GM18505 (cell line): ENCODE measurements around the gene HDDC3.
A peak's percentile ranks its signal among the peaks of the same experiment; 100 is the strongest.
"Not testable (repeated sequence)": the region's sequence is repeated elsewhere in the genome, so short reads cannot be mapped to it uniquely, and the experiment has no call there.

Experiments
- ATAC-seq: cut with Tn5 transposase; IDR thresholded peaks from one replicate; pipeline ENCODE4 v1.9.1; 2021; ENCODE audit not compliant: unreplicated experiment
- POLR2A ChIP-seq: IDR thresholded peaks from 4 replicates; pipeline ENCODE4 v1.6.1; 2011; ENCODE audit warnings: borderline replicate concordance; ENCODE audit not compliant: insufficient read depth, insufficient read length; ENCODE audit errors: extremely low read depth

HDDC3 gene

DNA sequence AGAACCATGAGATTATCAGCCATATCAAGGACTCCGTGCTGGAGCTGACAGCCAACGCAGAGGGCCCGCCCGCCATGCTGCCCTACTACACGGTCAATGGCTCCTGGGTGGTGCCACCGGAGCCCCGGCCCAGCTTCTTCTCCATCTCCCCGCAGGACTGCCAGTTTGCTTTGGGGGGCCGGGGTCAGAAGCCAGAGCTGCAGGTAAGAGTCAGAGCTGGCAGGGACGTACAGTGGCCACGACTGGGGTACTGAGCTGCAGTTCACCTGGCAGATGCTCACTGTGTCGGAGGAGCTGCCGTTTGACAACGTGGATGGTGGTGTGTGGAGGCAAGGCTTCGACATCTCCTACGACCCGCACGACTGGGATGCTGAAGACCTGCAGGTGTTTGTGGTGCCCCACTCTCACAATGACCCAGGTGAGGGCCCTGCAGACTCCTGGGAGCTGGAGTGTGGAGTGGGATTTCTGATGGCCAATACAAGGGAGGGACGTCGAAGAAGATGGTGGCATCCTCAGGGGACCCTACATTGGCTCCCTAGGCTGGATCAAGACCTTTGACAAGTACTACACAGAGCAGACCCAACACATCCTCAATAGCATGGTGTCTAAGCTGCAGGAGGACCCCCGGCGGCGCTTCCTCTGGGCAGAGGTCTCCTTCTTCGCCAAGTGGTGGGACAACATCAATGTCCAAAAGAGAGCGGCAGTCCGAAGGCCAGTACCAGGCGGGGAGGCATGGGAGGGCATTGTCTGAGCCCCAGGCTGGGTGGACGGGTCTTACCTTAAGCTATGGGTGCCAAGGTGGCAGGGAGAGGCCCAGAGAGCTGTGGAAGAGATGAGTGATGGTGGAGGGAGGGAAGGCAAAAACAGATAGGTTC is 26.8 kb downstream of the HDDC3 start:
- no peak for ATAC-seq
- TF ChIP-seq POLR2A = no peak

DNA sequence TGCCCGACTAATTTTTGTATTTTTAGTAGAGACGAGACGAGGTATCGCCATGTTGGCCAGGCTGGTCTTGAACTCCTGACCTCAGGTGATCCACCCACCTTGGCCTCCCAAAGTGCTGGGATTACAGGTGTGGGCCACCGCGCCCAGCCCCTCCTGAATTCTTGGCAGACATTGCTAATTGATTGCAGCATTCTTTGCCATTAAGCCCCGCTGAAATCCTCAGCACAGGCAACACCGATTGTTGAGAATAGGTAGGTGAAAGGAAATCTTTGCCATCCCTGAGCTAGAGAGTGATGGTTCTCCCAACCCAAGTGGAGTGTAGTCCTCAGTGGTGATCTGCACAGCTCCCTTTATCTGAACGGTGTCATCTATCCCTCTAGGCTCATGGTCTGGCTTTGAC is 27.6 kb downstream of the HDDC3 start:
- TF ChIP-seq POLR2A = no peak
- no peak for ATAC-seq

DNA sequence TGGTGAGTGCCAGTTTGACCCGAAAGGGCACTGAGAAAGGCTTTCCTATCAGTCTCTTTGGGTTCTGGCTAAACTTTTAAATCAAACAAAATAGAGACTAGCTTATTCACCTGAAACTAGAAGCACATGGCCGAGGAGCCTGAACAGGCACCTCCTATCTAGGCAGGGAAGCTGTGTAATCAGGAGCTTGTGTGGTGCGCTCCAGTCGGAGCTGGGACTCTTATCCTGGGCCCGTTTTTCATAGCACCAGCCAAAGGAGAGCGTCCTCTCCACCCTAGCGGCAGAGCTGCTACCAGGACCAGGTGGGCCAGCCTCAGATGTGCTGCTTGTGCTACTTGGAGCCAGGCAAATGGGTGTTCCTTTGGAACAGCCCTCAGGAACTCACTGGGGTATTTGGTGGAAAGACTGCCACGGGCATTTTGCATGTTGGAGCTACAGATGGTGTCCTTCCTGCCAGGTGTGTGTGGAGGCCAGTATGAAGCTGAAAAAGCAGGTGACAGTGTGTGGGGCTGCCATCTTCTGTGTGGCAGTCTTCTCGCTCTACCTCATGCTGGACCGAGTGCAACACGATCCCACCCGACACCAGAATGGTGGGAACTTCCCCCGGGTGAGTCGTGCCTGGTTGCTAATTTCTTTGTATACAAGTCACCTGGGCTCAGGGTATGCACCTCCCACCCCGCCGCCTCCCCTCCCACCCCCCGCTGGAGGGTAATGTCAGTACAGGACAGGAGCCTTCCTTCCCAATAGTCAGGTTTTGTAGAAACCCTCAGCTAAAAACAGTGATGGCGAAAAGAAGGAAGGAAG is 28.4 kb downstream of the HDDC3 start:
- ATAC-seq = no peak

DNA sequence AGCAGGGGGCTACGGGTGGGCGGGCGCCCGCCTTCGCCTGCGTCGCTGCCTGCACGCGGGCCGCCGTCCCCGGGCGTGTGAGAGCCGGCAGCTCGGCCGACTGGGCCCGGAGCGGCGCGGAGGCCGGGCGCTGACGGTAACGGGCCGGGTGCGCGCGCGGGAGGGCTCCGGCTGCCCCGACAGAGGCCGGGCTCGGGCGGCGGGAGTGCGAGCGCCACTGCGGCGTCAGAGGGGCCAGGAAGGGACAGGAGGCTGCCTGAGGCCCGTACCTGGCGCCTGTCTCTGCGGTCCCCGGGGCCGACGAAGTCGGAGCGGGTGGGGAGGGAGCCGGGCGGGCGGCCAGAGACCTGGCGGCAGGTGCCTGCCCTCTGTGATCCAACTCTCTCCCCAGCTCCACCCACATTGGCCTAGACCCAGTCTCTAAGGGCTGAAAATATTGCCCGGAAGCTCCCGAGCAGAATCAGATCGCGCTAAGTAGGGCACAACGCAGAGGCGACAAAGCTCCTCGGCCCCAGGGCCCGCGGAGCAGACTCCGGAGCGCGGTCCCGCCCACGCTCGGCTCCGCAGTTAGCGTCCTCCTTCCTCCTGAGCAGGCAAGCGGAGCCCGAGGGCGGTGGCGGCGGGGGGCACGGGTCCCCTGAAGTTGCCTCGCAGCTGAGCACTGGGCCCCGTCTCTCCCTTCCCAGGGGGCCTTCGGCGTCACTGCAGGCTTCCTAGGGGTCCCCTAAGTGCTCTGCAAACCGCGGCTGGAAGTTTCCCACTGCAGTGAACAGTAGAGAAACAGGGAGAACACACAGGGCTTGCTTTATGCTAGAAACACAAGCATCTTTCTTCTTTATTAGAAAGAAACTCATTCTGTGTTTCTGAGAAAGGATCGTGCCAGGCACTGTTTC is 29.3 kb downstream of the HDDC3 start, which contains the start of gene MAN2A2:
Gene MAN2A2 (plus strand): TSS at position 463 of the 893 bp plus-strand sequence. CDS start 906 bp downstream, outside the sequence.
- TF ChIP-seq POLR2A = peak; percentile 73
- peak; percentile 61 for ATAC-seq

More for the DNA sequence above, 28.4 kb downstream of the HDDC3 start:
- no peak for TF ChIP-seq POLR2A

DNA sequence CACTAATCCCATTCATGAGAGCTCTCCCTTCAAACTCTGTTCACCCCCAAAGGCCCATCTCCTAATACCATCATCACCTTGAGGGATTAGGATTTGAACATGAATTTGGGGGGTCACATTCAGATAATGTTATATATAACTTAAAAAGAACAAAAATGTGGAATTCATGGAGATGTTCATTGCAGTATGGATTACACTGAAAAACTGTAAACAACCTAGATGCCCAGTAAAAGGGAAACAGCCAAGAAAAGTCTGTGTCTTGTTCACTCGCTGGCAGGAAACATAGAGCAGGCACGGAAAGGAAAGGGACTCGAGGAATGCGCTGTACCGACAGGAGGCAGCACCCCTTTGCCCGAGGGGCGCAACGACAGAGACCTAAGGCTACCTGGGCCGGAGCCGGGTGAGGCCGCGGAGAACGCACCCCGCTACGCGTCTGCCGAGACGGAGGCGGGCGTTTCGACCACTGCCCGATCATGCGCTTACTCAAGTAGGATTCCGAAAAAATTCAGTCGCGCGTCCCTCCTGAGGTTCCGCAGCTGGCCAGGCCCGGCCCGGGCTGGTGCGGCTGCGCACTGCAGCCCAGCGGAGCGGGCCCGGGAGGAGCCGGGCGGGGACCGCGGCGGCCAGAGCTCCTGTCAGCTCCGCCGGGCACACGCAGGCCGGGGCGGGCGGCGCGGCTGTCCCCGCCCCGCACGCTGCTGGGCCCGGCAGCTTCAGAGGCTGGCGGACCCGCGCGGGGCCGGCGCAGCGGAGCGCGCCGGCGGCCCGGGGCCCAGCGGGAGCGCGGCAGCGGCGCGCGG is 30.1 kb downstream of the HDDC3 start:
- ATAC-seq = peak; percentile 63
- peak; percentile 75 for TF ChIP-seq POLR2A

DNA sequence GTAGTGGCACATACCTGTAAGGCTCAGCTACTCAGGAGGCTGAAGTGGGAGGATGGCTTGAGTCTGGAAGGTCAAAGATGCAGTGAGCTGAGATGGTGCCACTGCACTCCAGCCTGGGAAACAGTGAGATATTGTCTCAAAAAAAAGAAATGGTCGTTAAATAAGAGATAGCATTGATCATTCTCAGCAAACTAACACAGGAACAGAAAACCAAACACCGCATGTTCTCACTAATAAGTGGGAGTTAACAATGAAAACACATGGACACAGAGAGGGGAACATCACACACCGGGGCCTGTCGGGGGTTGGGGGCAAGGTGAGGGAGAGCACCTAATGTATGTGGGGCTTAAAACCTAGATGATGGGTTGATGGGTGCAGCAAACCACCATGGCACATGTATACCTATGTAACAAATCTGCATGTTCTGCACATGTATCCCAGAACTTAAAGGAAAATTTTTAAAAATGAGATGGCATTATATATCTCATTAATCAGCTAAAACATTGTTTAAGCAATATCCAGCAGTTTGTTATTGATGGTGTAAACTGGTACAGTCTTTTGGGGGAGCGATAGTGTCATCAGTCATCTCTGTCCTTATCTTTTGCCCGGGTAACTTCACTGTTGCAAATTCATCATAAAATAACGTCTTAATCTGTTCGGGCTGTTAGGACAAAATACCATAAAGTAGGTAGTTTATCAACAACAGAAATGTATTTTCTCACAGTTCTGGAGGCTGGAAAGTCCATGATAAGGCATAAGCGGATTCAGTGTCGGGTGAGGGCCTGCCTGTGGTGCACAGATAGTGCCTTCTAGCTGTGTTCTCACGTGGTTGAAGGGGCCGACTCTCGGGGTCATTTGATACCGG is 30.9 kb downstream of the HDDC3 start:
- no peak for ATAC-seq
- no peak for TF ChIP-seq POLR2A

DNA sequence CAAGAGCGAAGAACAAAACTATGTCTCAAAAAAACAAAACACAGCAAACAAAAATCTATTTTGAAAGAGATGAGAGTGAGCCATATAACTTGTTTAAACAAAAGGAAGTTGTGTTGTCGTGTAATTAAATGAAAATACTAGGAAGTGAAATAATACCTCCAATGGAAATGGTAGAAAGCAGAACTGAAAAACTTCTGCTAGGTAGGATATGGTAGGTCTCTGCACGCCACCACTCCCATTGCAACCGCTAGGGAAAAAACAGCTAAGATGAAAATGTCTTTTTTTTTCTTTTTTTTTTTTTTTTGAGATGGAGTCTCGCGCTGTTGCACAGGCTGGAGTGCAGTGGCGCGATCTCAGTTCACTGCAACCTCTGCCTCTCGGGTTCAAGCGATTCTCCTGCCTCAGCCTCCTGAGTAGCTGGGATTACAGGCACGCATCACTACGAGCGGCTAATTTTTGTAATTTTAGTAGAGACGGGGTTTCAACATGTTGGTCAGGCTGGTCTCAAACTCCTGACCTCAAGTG is 35.2 kb downstream of the HDDC3 start:
- not testable (repeated sequence) for ATAC-seq

DNA sequence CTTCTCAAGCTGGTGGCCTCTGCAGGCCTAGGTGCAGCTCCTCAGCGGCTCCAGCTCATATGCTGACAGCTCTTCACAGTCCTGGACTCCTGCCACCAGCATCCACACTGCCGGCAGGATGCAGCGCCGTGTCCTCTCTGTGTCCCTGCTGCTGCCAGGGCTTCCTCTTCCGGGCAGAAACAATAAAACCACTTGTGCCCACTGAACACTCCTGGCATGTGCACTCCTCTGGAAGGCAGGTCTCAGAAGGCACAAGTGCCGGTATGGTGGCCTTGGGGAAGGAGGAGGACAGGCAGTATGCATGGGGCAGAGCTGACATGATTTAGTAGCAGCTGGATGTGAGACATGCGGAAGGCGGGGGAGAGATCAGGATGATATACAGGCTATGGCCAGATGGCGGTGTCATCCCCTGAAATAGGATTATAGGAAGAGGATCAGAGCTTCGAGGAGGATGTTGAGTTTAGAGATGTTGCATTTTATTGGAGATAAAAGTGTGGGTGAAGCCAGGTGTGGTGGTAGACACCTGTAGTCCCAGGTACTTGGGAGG is 36.7 kb downstream of the HDDC3 start:
- no peak for TF ChIP-seq POLR2A
- no peak for ATAC-seq

DNA sequence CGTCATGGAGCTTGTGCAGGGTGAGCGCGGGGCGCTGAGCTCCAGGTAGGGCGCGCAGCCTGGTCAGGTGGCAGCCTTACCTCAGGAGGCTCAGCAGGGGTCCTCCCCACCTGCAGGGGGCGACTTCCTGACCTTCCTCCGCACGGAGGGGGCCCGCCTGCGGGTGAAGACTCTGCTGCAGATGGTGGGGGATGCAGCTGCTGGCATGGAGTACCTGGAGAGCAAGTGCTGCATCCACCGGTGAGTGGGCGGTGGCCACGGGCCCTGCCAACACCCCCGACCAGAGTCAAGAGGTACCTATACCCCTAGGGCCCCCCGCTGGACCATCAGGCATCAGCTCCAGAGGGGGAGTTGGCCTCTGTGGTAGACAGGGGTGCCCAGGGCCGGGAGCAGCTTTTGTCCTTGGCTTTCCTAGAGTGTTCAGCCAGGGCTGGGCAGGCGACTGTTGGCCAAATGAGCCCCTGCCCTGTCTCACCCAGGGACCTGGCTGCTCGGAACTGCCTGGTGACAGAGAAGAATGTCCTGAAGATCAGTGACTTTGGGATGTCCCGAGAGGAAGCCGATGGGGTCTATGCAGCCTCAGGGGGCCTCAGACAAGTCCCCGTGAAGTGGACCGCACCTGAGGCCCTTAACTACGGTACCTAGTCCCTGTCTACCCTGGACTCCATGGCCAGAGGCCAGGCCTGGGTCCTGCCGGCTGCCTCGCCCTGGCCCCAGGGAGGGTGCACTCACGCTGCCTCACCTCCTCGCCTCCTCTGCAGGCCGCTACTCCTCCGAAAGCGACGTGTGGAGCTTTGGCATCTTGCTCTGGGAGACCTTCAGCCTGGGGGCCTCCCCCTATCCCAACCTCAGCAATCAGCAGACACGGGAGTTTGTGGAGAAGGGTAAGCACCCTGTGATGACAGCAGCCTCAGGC is 38.9 kb downstream of the HDDC3 start:
- no peak for ATAC-seq
- no peak for TF ChIP-seq POLR2A

DNA sequence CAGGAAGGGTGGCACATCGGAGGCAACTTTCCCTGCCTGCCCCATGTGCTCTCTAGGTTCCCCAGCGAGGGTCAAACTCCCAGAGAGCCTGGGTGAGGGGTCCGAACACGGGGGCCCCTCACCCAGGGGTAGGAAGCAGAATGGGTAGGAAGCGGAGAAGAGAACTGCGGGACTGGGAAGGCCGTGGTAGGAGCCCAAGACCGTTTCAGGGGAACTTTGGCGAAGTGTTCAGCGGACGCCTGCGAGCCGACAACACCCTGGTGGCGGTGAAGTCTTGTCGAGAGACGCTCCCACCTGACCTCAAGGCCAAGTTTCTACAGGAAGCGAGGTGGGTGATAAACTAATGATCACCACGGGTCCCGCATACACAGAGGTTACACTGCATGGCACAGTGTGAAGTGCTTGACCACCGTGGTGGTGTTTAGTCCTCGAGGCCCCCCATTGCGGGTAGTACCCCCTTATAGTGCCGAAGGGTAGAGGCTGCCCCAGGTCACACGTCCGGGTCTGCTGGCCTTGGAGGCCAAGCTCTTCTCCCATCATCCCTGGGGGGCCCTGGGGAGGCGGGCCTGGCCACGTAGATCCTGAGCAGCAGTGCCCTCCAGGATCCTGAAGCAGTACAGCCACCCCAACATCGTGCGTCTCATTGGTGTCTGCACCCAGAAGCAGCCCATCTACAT is 39.7 kb downstream of the HDDC3 start:
- ATAC-seq = no peak
- TF ChIP-seq POLR2A = no peak
